Caco-2 (cell line): ENCODE measurements around the gene ABHD14A. TPM values are rescaled to one million over a fixed set of nuclear protein-coding genes. Genes with fewer than 3 reads are reported as not detected.

Source experiments
- BruUV-seq: library from RNA; stranded (reverse); fragments of 400-500 nt; replicated peaks from 2 replicates; lab custom pipeline; 2021; lab: Mats Ljungman, UMichigan
- CTCF ChIA-PET: fragments of 300-600 bp; sonication (Branson Sonifier 250); formaldehyde crosslinking; loops from one replicate; lab custom pipeline; 2022; ENCODE audit warnings: antibody characterized with exemption; lab: Charles Lee
- POLR2A ChIA-PET: fragments of 300-600 bp; sonication (Branson Sonifier 250); formaldehyde crosslinking; loops from one replicate; lab custom pipeline; 2022; ENCODE audit warnings: antibody characterized with exemption; lab: Charles Lee
- DNase-seq, 2 experiments: peaks; one replicate each; pipeline versions ENCODE4 v3.0.0 to v3.0.0-alpha.2; 2020 to 2022
- H3K27me3 ChIP-seq: replicated peaks from 2 replicates; pipeline ENCODE4 v1.6.0; 2011; ENCODE audit warnings: low read length; ENCODE audit not compliant: control insufficient read depth, insufficient read depth
- H3K36me3 ChIP-seq: 2 replicates; pipeline ENCODE4 v1.5.1; 2011; ENCODE audit warnings: low read length; ENCODE audit not compliant: control insufficient read depth, insufficient read depth
- H3K4me1 ChIP-seq: fragments of 250-450 bp; sonication (Bioruptor Pico); 2 replicates; pipeline ENCODE4 v1.5.1; 2020; ENCODE audit warnings: mild to moderate bottlenecking
- H3K4me3 ChIP-seq: 2 replicates; pipeline ENCODE4 v1.5.1; 2011; ENCODE audit warnings: low read depth, mild to moderate bottlenecking, control low read depth, low read length
- H3K9me3 ChIP-seq: fragments of 250-450 bp; sonication (Bioruptor Pico); 2 replicates; pipeline ENCODE4 v1.5.1; 2020; ENCODE audit warnings: mild to moderate bottlenecking, moderate library complexity
- H3K27ac Mint-ChIP-seq: one replicate; pipeline ENCODE4 v1.8.0; 2022; ENCODE audit warnings: mixed read lengths; ENCODE audit not compliant: unreplicated experiment
- H3K27me3 Mint-ChIP-seq: one replicate; pipeline ENCODE4 v1.8.0; 2022; ENCODE audit warnings: mixed read lengths; ENCODE audit not compliant: insufficient read depth, unreplicated experiment
- H3K36me3 Mint-ChIP-seq: one replicate; pipeline ENCODE4 v1.8.0; 2022; ENCODE audit warnings: mild to moderate bottlenecking, mixed read lengths; ENCODE audit not compliant: insufficient read depth, unreplicated experiment
- H3K4me1 Mint-ChIP-seq: one replicate; pipeline ENCODE4 v1.8.0; 2022; ENCODE audit warnings: low read depth, mixed read lengths; ENCODE audit not compliant: unreplicated experiment
- H3K4me3 Mint-ChIP-seq: one replicate; pipeline ENCODE4 v1.8.0; 2022; ENCODE audit warnings: mild to moderate bottlenecking, moderate library complexity, mixed read lengths; ENCODE audit not compliant: unreplicated experiment
- H3K9me3 Mint-ChIP-seq: one replicate; pipeline ENCODE4 v1.8.0; 2022; ENCODE audit warnings: mixed read lengths; ENCODE audit not compliant: unreplicated experiment
- intact Hi-C: fragments of 100-400 bp; cut with micrococcal nuclease; formaldehyde crosslinking; loops from one replicate; pipeline ENCODE4 v1.10.0; 2022; ENCODE audit not compliant: unreplicated experiment
- total RNA-seq: library from RNA; stranded (reverse); gene quantifications from 2 replicates; pipeline ENCODE4 v1.2.3, GENCODE V29; 2022
- TF ChIP-seq, protein P1 (sequence below), 2 experiments: fragments of 200-600 bp in 1 of 2; IDR thresholded peaks; 1 replicate in 1 of 2; 2 replicates in 1 of 2; pipeline versions ENCODE4 v1.5.1 to v1.8.0; 2011 to 2022; ENCODE audit warnings: antibody characterized with exemption in 1 of 2, control low read depth in 1 of 2, inconsistent platforms in 1 of 2, low read depth in 1 of 2, low read length in 1 of 2, mild to moderate bottlenecking in 1 of 2, moderate library complexity in 1 of 2; ENCODE audit not compliant: insufficient read depth in 1 of 2, severe bottlenecking in 1 of 2, unreplicated experiment in 1 of 2

The ABHD14A gene
- total RNA-seq, 1 experiment from 2014 or later: 14.0 TPM

DNA sequence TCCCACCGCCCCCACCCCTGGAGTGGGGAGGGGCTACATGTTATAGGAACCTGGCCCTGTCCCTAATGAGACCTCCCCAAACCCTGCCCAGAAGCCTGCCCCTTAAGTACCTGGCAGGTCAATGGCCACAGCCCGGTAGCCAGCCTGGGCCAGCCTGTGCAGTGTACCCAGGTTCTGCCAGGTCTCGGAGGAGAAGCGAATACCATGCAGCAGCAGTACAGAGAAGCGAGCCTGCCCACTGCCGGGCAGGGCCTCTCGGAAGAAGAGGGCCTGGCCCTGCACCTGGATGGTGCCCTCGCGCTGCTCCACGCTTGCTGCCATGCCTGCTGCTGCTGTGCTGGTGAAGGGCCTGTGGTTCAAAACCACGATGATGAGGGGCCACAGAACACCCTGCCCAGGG is 3.5 kb upstream of the ABHD14A start:
- TF ChIP-seq, protein P1, sequence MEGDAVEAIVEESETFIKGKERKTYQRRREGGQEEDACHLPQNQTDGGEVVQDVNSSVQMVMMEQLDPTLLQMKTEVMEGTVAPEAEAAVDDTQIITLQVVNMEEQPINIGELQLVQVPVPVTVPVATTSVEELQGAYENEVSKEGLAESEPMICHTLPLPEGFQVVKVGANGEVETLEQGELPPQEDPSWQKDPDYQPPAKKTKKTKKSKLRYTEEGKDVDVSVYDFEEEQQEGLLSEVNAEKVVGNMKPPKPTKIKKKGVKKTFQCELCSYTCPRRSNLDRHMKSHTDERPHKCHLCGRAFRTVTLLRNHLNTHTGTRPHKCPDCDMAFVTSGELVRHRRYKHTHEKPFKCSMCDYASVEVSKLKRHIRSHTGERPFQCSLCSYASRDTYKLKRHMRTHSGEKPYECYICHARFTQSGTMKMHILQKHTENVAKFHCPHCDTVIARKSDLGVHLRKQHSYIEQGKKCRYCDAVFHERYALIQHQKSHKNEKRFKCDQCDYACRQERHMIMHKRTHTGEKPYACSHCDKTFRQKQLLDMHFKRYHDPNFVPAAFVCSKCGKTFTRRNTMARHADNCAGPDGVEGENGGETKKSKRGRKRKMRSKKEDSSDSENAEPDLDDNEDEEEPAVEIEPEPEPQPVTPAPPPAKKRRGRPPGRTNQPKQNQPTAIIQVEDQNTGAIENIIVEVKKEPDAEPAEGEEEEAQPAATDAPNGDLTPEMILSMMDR (IDR thresholded peaks at IDR 0.05; ENCODE audit: insufficient read depth in 1 of 2, low read depth in 1 of 2, low read length in 1 of 2, severe bottlenecking in 1 of 2, unreplicated experiment in 1 of 2): no peak
- Mint-ChIP-seq H3K9me3 (no peaks in the 10 kb centered on the region), H3K27ac (no peak overlapping the region), H3K36me3 (peaks cover 23% of the 10 kb centered on the region), H3K27me3 (no peaks in the 10 kb centered on the region), H3K4me3 (no peak overlapping the region), H3K4me1 (peaks cover 13% of the 10 kb centered on the region)
- Histone ChIP-seq H3K36me3 (no peaks in the 10 kb centered on the region), H3K9me3 (no peaks in the 10 kb centered on the region), H3K4me3 (no peak overlapping the region), H3K27me3 (no peaks in the 10 kb centered on the region), H3K4me1 (peaks cover 24% of the 10 kb centered on the region)
- no peak for DNase-seq
- ChIA-PET POLR2A (no interaction called here), CTCF (no interaction called here)
- intact Hi-C loops: no loop called here
- BruUV-seq: no TSS peak

DNA sequence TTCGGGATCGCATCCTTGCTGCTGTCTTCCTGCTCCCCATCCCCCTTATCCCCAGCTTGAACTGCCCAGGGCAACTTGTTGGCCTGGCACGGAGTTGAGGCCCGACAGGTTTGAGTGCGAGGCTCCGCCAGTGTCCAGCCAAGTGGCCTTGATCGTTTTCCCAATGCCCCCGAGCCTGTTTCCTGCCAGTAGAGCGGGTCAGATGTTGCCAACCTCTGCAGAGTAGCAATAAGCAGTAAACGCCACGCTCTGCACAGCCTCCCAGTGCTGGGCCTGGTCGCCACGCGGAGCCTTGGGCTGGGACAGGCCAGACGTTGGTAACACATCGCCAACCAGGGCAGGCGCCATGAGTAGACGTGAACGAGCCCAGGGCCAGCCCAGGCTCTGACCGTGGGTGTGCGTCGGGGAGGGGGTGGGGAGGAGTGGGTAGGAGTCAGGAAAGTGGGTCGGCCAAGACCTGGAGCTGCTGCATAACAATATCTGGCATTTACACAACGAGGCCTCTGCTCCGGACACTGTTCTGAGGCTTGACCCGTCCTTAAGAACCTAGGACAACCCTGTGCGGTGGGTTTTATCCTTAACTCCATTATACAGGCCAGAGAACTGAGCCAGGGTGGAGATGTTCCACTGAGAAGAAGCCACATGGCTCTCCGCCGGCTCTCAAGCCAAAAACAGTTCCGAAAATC is 444 bp upstream of the ABHD14A start:
- peaks cover 17% of the 10 kb centered on the region for H3K36me3 Mint-ChIP-seq
- H3K4me3 Mint-ChIP-seq: peak overlapping the region; percentile 91
- CTCF ChIA-PET: interaction anchor here (0.5 to 2.6 kb wide), 7 partner anchors 8 to 1357 kb away, joined by 3 to 51 read pairs (median 4); partner anchors contain the start of genes ACY1, DCAF1, MAPKAPK3 and PARP3
- Histone ChIP-seq H3K9me3 (no peaks in the 10 kb centered on the region), H3K4me3 (peak overlapping the region; percentile 71), H3K4me1 (peaks cover 12% of the 10 kb centered on the region), H3K36me3 (no peaks in the 10 kb centered on the region), H3K27me3 (no peaks in the 10 kb centered on the region)
- H3K9me3 Mint-ChIP-seq: no peaks in the 10 kb centered on the region
- peaks cover 7% of the 10 kb centered on the region for H3K4me1 Mint-ChIP-seq
- no TSS peak for BruUV-seq
- POLR2A ChIA-PET: interaction anchor here (0.5 to 2.5 kb wide), 4 partner anchors 8 to 32 kb away, joined by 3 to 30 read pairs (median 5); partner anchors contain the start of genes ACY1, PARP3, RPL29 and RRP9
- DNase-seq: no peak
- TF ChIP-seq, protein P1 (IDR thresholded peaks at IDR 0.05; ENCODE audit: insufficient read depth in 1 of 2, low read depth in 1 of 2, low read length in 1 of 2, severe bottlenecking in 1 of 2, unreplicated experiment in 1 of 2): peak in 1 of 2 experiments; percentile 2
- H3K27ac Mint-ChIP-seq: peak overlapping the region; percentile 74
- intact Hi-C loops: loop anchor here (1.0 to 2.0 kb wide), 3 partner anchors 8 to 32 kb away; partner anchors contain the start of gene PARP3
- H3K27me3 Mint-ChIP-seq: no peaks in the 10 kb centered on the region

DNA sequence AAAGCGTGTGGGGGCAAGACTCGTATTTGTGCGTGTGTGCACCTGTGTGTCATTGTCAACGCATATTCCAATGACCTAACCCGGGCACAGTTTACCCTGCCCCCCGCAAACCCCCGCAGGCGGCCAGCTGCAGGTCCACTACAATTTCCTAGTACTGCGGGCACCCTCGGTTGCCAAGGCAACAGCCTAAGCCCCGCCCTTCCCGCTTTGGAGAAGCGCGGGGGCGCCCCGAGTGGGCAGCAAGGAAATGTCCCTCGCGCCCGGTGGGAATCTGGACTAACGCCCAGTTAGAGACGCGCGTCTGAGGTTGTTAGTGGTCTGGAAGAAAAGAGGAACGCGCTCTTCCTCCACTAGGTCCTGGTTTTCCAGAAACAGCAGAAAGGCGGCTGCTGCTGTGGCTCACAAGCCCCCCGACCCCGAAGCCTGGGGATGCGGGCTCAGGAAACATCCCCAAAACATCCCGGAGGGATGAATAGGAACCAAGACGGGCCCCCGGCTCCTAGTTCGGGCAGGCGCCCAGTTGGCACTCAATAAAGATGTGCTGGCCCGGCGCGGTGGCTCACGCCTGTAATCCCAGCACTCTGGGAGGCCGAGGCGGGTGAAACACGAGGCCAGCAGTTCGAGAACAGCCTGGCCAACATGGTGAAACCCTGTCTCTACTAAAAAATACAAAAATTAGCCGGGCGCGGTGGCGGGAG is 1.1 kb downstream of the ABHD14A start:
- Histone ChIP-seq H3K4me1 (peaks cover 12% of the 10 kb centered on the region), H3K4me3 (peak overlapping the region; percentile 71), H3K36me3 (no peaks in the 10 kb centered on the region), H3K27me3 (no peaks in the 10 kb centered on the region), H3K9me3 (no peaks in the 10 kb centered on the region)
- peaks cover 7% of the 10 kb centered on the region for H3K4me1 Mint-ChIP-seq
- DNase-seq: peak in 1 of 2 experiments; percentile 59
- H3K27ac Mint-ChIP-seq: peak overlapping the region; percentile 74
- peak overlapping the region; percentile 91 for H3K4me3 Mint-ChIP-seq
- ChIA-PET CTCF (no interaction called here), POLR2A (no interaction called here)
- H3K27me3 Mint-ChIP-seq: no peaks in the 10 kb centered on the region
- no TSS peak for BruUV-seq
- intact Hi-C loops: loop anchor here (2.0 kb wide), 1 partner anchor 23 kb away; no protein-coding TSS in a partner anchor
- no peaks in the 10 kb centered on the region for H3K9me3 Mint-ChIP-seq
- H3K36me3 Mint-ChIP-seq: peaks cover 17% of the 10 kb centered on the region
- TF ChIP-seq, protein P1 (IDR thresholded peaks at IDR 0.05; ENCODE audit: insufficient read depth in 1 of 2, low read depth in 1 of 2, low read length in 1 of 2, severe bottlenecking in 1 of 2, unreplicated experiment in 1 of 2): peak in 1 of 2 experiments; percentile 19
